GM12892 (cell line): ENCODE measurements around the gene CLEC2D.
"Not testable (repeated sequence)": the region's sequence is repeated elsewhere in the genome, so short reads cannot be mapped to it uniquely, and the experiment has no call there.

Experiments used
- DNase-seq: peaks from one replicate; pipeline ENCODE4 v3.0.0; 2011; ENCODE audit not compliant: insufficient read length
- FAIRE-seq: peaks from 2 replicates; lab custom pipeline; 2011; peaks lifted over from hg19 to GRCh38; lab: Jason Lieb, UNC
- POLR2A ChIP-seq: IDR thresholded peaks from 2 replicates; pipeline ENCODE4 v1.6.1; 2011; ENCODE audit warnings: low read depth, low read length, control low read depth
- POLR2AphosphoS5 ChIP-seq: IDR thresholded peaks from 2 replicates; pipeline ENCODE4 v1.6.1; 2011; ENCODE audit warnings: low read depth, low read length, control low read depth
- TAF1 ChIP-seq: IDR thresholded peaks from 2 replicates; pipeline ENCODE4 v1.6.1; 2011; ENCODE audit warnings: low read depth, mild to moderate bottlenecking, control low read depth, low read length, borderline replicate concordance

Gene CLEC2D

DNA sequence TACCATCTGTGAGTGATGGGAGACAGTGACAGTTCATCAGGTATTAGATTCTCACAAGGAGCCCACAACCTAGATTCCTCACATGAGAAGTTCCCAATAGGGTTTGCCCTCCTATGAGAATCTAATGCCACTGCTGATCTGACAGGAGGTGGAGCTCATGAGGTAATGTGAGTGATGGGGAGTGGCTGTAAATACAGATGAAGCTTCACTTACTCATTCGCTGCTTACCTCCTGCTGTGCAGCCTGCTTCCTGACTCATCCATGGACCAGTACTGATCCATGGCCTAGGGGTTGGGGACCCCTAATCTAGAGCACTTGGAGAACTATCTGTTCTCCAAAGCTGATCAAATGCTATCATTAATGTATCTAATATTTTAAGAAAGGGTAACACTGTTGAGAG is 17.7 kb downstream of the CLEC2D start:
- TF ChIP-seq POLR2A (no peak), POLR2AphosphoS5 (no peak), TAF1 (no peak)
- FAIRE-seq (peak; percentile 58), DNase-seq (no peak)

DNA sequence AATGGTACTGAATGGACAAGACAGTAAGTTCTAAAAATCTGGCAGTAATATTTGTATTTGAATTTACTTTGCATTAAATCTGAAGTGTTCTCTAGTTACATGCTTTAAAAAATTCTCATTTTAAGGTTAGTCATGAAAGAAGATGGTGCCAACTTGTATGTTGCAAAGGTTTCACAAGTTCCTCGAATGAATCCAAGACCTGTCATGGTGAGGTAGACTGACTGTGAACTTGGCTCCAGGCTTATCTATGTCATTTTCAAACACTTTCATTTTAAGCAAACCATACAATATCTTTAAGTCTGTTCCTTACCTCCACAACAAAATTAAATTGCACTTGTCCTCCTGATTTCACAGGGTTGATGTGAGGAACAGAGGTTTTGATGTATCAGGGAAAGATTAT is 23.4 kb downstream of the CLEC2D start:
- DNase-seq, result no peak
- no peak for FAIRE-seq

DNA sequence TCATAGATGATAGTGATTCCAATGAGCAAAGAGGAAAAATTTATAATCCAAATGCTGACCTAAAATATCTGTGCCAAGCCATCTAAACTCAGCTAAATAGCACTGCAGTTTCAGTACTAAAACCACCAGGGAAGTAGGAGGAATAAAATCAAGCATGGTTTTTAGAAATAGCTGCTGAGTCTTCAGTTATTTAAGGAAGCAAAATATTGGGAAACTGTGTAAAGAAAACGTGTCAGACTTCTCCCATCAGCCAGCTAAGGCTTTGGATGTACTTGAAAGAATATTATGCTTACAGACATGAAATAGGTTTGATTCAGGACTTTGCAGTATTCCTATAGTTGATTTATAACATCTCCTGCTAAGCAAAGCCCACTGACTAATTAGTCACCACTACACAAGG is 24.7 kb downstream of the CLEC2D start:
- DNase-seq, result no peak
- TF ChIP-seq POLR2AphosphoS5 (no peak), TAF1 (no peak), POLR2A (no peak)
- no peak for FAIRE-seq

More for the DNA sequence above, 23.4 kb downstream of the CLEC2D start:
- TF ChIP-seq POLR2A (no peak), POLR2AphosphoS5 (no peak), TAF1 (no peak)

DNA sequence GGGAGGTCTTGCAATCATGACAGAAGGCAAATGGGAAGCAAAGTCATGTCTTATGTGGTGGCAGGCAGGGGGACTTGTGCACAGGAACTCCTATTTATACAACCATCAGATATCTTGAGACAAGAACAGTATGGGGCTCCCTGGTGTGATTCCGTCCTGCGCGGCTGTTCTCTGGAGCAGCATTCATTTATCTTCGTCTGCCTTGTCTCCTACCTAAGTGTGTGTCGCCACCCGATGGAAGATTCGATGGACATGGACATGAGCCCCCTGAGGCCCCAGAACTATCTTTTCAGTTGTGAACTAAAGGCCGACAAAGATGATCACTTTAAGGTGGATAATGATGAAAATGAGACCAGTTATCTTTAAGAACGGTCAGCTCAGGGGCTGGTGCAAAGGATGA is 25.6 kb downstream of the CLEC2D start:
- not testable (repeated sequence) for FAIRE-seq, DNase-seq
- TF ChIP-seq POLR2AphosphoS5, result peak; percentile 48; the same call in 1 of the 2 replicates

DNA sequence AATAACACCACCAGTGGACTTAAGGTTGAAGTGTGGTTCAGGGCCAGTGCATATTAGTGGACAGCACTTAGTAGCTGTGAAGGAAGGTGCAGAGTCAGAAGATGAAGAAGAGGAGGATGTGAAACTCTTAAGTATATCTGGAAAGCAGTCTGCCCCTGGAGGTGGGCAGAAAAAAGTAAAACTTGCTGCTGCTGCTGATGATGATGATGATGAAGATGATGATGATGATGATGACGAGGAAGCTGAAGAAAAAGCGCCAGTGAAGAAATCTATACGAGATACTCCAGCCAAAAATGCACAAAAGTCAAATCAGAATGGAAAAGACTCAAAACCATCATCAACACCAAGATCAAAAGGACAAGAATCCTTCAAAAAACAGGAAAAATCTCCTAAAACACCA is 26.1 kb downstream of the CLEC2D start:
- DNase-seq, FAIRE-seq: not testable (repeated sequence)

DNA sequence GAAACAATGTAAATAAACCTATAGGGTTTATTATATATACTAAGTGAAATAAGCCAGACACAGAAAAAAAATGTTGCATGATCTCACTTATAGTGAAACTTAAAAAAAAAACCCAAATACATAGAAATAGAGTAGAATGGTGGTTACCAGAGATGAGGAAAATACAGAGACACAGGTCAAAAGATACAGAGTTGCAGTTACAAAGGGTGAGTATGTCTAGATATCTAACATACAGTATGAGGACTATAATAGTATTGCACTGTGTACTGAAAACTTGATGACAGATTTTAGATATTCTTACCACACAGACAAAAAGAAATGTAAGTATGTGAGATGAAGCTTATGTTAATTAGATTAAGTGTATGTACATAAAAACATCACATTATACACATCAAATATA is 28.1 kb downstream of the CLEC2D start:
- peak; percentile 53 for FAIRE-seq
- no peak for DNase-seq
- TF ChIP-seq TAF1, result no peak
- TF ChIP-seq POLR2A, result no peak
- no peak for TF ChIP-seq POLR2AphosphoS5

DNA sequence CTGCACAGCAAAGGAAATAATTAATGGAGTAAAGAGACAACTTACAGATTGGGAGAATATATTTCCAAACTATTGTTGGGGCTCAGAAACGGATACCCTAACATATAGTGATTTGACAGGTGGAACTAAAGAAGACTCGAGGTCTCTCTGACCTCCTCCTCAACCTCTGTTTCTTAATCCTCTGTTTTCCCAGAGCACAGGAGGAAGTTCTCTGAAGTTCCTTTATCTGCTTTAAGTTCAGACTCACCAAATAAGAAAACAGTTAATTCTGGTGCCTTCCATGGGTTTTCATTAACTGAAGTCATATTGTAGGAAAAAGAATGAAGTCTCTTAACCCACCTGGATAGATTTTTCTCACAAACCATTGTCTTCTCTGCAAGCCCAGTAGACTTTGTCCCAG is 29.2 kb downstream of the CLEC2D start:
- no peak for FAIRE-seq
- no peak for DNase-seq
- TF ChIP-seq POLR2AphosphoS5, result no peak; the same call in 1 of the 2 replicates
- no peak for TF ChIP-seq POLR2A
- no peak for TF ChIP-seq TAF1

DNA sequence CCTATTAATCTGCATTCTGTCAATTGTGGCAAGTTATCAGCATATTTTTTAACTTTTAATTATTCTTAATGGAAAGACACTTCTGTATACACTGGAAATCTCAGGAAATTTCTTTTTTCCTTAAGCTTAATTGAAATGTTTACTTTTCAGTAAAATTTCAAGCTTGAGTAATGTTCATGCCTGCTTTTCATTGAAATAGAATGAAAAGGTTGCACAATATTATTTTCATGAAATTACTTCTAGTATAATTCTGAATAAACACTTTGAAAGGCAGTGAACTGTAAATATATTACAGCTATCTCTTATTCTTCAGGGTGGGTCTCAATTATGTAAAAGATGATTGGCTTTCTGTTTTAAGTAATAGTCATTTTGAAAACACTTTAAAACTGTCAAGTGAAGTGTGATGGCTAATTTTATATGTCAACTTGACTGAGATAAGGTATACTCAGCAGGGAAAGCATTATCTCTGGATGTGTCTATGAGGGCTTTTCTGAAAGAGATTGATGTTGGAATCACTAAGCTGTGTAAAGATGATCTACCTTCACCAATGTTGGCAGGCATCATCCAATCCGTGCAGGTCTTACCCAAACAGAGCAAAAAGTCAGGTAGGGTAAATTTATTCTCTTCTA is 29.9 kb downstream of the CLEC2D start:
- FAIRE-seq (peak; percentile 58), DNase-seq (no peak)
- 0 out of 2 replicates have a peak, but pooled peaks have one; percentile 40 for TF ChIP-seq POLR2AphosphoS5
- no peak for TF ChIP-seq TAF1
- no peak for TF ChIP-seq POLR2A

DNA sequence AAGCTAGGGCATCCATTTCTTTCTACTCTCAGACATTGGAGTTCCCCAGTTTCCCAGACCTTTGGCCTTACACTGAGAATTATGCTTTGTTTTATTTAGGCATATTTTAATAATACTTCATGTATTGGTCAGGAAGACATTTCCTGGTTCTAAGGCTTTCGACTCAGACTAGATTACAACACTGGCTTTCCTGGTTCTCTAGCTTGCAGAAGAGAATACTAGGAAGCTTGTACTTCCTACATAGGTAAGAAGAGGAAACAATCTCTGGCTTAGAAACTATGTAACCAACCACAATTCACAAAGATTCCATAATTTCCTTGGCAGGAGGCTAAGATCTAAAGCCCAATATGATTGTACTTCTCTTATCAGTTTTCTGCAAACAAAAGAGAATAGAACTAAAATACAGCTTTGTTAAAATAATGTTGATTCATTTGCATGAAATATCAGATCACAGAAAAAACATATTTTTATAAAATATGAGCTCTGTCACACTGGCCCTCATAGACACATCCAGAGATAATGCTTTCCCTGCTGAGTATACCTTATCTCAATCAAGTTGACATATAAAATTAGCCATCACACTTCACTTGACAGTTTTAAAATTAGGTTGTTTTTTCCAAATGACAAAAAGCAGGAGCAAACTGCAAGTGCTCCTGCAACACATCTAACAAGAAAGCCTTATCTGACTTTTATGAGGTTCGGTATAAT is 30.5 kb downstream of the CLEC2D start:
- no peak for FAIRE-seq
- TF ChIP-seq POLR2AphosphoS5 (0 out of 2 replicates have a peak, but pooled peaks have one; percentile 7), POLR2A (no peak), TAF1 (no peak)
- DNase-seq, result no peak

DNA sequence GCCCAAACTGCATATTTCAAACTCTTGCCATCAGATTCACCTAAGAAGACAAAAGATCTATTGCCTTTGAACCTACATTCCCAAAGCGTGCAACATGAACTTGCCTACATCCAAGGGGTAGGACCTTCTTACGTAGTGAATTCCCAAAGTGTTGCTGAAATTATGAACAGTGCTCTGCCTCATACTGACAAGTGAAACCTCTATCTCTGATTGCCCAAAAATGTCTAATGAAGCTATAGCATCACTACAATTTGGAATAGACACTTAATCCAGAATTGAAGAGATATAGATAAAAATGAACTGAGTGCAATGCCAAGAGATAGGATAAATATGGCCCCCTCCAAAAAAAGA is 31.1 kb downstream of the CLEC2D start:
- no peak for TF ChIP-seq POLR2AphosphoS5
- TF ChIP-seq TAF1, result no peak
- TF ChIP-seq POLR2A, result no peak
- FAIRE-seq, result no peak
- no peak for DNase-seq

DNA sequence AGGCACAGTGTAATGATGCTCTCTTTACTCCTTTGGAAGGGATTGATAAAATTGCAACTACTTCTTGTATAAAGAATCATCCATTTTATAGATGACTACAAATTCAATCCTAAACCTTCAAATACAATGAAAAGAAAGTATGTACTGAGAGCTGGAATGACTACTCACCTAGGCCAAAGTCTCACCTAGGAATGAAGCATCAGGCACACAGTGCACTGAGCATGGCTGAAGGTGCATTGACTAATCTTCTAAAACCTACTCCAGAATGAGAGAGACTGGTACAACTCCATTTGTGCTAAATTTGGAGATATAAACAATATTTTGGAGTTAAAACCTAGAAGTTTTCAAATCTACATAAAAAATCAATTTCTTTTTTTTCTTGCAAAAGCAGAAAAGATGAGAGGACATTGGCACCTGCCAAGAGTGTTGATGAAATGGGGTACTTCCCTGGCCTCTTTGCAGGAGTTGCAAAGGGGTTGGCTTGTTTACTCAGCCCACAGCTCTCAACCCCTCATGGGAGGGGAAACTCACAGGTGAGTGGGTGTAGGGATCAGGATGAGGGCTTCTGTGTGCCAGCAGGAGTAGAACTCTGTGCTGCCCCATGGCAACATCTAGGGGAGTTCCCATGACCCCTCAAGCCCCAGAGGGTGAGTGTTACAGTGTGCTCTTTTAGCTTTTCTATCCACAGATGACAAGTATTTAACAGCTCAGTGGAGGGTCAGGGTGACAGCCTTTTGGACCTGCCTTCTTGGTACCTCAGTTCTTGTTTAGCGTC is 32.1 kb downstream of the CLEC2D start:
- DNase-seq, result no peak
- FAIRE-seq, result no peak
- no peak for TF ChIP-seq POLR2AphosphoS5
- TF ChIP-seq TAF1, result no peak
- TF ChIP-seq POLR2A, result no peak
